ENCODE results near the gene UQCC5.

Gene UQCC5

DNA sequence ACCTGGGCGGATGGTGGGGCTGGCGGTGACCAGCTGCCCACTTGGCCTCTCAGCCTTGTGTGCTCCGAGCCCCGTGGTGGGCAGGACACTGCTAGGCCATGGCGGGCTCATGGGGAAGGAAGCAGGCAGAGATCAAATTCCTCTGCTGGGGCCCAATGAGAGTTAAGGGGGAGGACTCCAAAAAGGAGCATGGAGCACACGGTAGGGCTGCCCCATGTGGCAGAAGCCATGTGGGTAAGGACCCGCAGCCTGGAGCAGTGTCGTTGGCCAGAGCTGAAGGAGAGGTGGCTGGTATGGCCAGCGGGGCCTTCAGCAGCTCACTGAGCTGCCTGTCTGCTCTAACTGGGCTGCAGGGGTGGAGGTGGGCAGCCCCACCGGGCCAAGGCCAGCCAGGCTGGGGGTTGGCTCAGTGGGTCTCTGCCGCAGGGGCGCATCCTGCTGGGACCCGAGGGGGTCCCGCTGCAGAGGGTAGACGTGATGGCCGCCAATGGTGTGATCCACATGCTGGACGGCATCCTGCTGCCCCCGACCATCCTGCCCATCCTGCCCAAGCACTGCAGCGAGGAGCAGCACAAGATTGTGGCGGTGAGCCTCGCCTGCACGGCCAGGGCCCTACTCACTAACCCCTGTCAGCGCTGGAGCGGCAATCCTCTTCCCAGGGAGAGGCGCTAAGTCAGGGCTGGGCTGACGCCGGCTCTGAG lies 30.0 kb upstream of the UQCC5 start:
- H3K4me1 ChIP-seq (ENCODE audit: insufficient read depth, low read length): no peaks in the 10 kb centered on the region
- H3K27me3 ChIP-seq (ENCODE audit: insufficient read depth, low read length, poor library complexity): peaks cover 6% of the 10 kb centered on the region
- H3K36me3 ChIP-seq (ENCODE audit: insufficient read depth, low read length): no peaks in the 10 kb centered on the region
- H3K27ac ChIP-seq (ENCODE audit: low read length): no peak overlapping the region
- no peak overlapping the region for H3K4me3 ChIP-seq (ENCODE audit: low read depth in 1 of 2, low read length in 2 of 2)
- no peaks in the 10 kb centered on the region for H3K9me3 ChIP-seq (ENCODE audit: insufficient read depth, low read length, severe bottlenecking)
- no peaks in the 10 kb centered on the region for H3K79me2 ChIP-seq (ENCODE audit: insufficient read depth, low read length)
- no peak for ATAC-seq (ENCODE audit: insufficient read depth, low read depth)
- DNase-seq: no peak
- no peak overlapping the region for H2AFZ ChIP-seq (ENCODE audit: low read depth, low read length)
- no peak for TF ChIP-seq CTCF (IDR thresholded peaks at IDR 0.05; ENCODE audit: borderline replicate concordance, extremely low read depth, low read length, poor library complexity, severe bottlenecking)
- TF ChIP-seq EZH2 (IDR thresholded peaks at IDR 0.05; ENCODE audit: borderline replicate concordance, low read depth, low read length, severe bottlenecking): no peak
- no peak overlapping the region for H3K9ac ChIP-seq (ENCODE audit: low read depth, low read length)
- no peak overlapping the region for H3K4me2 ChIP-seq (ENCODE audit: insufficient read depth, low read length)
- peaks cover 2% of the 10 kb centered on the region; the same call in 1 of the 2 replicates for H4K20me1 ChIP-seq (ENCODE audit: insufficient read depth, low read length)

DNA sequence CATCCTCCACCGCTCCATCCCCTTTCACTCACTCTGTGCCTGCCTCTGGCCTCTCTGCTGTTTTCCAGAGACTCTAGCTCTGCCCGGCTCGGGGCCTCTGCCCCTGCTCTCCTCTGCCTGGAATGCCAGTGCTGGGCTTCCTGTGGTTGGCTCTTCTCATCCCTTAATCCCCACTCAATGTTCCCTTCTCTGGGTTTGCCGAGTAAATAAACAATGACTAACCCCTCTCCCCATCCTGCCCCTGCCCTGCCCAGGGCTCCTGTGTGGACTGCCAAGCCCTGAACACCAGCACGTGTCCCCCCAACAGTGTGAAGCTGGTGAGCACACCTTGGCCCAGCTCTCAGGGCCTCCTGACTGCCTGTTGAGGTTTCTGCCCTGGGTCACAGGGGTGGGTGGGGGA lies 29.0 kb upstream of the UQCC5 start:
- Histone ChIP-seq H3K27ac (ENCODE audit: low read length) (no peak overlapping the region), H3K79me2 (ENCODE audit: insufficient read depth, low read length) (no peaks in the 10 kb centered on the region), H3K9ac (ENCODE audit: low read depth, low read length) (no peak overlapping the region), H2AFZ (ENCODE audit: low read depth, low read length) (no peak overlapping the region), H3K4me1 (ENCODE audit: insufficient read depth, low read length) (no peaks in the 10 kb centered on the region), H3K36me3 (ENCODE audit: insufficient read depth, low read length) (no peaks in the 10 kb centered on the region), H4K20me1 (ENCODE audit: insufficient read depth, low read length) (peaks cover 4% of the 10 kb centered on the region; the same call in 1 of the 2 replicates), H3K9me3 (ENCODE audit: insufficient read depth, low read length, severe bottlenecking) (no peaks in the 10 kb centered on the region), H3K4me3 (ENCODE audit: low read depth in 1 of 2, low read length in 2 of 2) (no peak overlapping the region), H3K27me3 (ENCODE audit: insufficient read depth, low read length, poor library complexity) (peaks cover 6% of the 10 kb centered on the region), H3K4me2 (ENCODE audit: insufficient read depth, low read length) (no peak overlapping the region)
- ATAC-seq (ENCODE audit: insufficient read depth, low read depth) (no peak), DNase-seq (no peak)
- TF ChIP-seq CTCF (IDR thresholded peaks at IDR 0.05; ENCODE audit: borderline replicate concordance, extremely low read depth, low read length, poor library complexity, severe bottlenecking) (no peak), EZH2 (IDR thresholded peaks at IDR 0.05; ENCODE audit: borderline replicate concordance, low read depth, low read length, severe bottlenecking) (no peak)

DNA sequence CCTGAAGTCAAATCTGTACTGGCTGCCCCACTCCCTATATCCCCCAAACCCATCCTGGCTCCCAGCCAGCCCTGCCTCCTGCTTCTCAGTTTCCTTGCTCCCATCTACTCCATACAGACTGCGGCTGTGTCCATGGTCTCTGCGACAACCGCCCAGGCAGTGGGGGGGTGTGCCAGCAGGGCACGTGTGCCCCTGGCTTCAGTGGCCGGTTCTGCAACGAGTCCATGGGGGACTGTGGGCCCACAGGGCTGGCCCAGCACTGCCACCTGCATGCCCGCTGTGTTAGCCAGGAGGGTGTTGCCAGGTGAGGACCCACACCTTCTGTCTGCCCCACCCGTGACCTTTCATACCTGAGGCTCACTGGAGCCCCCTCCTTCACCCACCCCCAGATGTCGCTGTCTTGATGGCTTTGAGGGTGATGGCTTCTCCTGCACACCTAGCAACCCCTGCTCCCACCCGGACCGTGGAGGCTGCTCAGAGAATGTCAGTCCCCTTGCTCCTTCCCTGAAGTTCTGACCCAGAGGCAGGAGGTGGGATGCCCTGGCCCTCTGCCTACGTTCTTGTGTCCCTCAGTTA lies 26.6 kb upstream of the UQCC5 start:
- Histone ChIP-seq H3K36me3 (ENCODE audit: insufficient read depth, low read length) (no peaks in the 10 kb centered on the region), H3K4me1 (ENCODE audit: insufficient read depth, low read length) (no peaks in the 10 kb centered on the region), H3K79me2 (ENCODE audit: insufficient read depth, low read length) (no peaks in the 10 kb centered on the region), H4K20me1 (ENCODE audit: insufficient read depth, low read length) (peaks cover 9% of the 10 kb centered on the region; the same call in 1 of the 2 replicates), H3K9me3 (ENCODE audit: insufficient read depth, low read length, severe bottlenecking) (no peaks in the 10 kb centered on the region), H3K4me3 (ENCODE audit: low read depth in 1 of 2, low read length in 2 of 2) (no peak overlapping the region), H3K9ac (ENCODE audit: low read depth, low read length) (no peak overlapping the region), H3K27ac (ENCODE audit: low read length) (no peak overlapping the region), H3K27me3 (ENCODE audit: insufficient read depth, low read length, poor library complexity) (peaks cover 6% of the 10 kb centered on the region), H3K4me2 (ENCODE audit: insufficient read depth, low read length) (no peak overlapping the region), H2AFZ (ENCODE audit: low read depth, low read length) (no peak overlapping the region)
- DNase-seq: no peak
- no peak for ATAC-seq (ENCODE audit: insufficient read depth, low read depth)
- TF ChIP-seq EZH2 (IDR thresholded peaks at IDR 0.05; ENCODE audit: borderline replicate concordance, low read depth, low read length, severe bottlenecking): no peak
- no peak for TF ChIP-seq CTCF (IDR thresholded peaks at IDR 0.05; ENCODE audit: borderline replicate concordance, extremely low read depth, low read length, poor library complexity, severe bottlenecking)
